Activated T-helper 9 cell treated with anti-CD3 and anti-CD28 coated beads, Interleukin-2, amount 50 U/mL, for 16 hours (primary cell): ENCODE results near the gene RAB3GAP1.
"Not testable (repeated sequence)": the region's sequence is repeated elsewhere in the genome, so short reads cannot be mapped to it uniquely, and the experiment has no call there.

Experiments used
- DNase-seq: peaks from one replicate; pipeline ENCODE4 v3.0.0-alpha.2; 2020; ENCODE audit warnings: low read depth

Gene RAB3GAP1

DNA sequence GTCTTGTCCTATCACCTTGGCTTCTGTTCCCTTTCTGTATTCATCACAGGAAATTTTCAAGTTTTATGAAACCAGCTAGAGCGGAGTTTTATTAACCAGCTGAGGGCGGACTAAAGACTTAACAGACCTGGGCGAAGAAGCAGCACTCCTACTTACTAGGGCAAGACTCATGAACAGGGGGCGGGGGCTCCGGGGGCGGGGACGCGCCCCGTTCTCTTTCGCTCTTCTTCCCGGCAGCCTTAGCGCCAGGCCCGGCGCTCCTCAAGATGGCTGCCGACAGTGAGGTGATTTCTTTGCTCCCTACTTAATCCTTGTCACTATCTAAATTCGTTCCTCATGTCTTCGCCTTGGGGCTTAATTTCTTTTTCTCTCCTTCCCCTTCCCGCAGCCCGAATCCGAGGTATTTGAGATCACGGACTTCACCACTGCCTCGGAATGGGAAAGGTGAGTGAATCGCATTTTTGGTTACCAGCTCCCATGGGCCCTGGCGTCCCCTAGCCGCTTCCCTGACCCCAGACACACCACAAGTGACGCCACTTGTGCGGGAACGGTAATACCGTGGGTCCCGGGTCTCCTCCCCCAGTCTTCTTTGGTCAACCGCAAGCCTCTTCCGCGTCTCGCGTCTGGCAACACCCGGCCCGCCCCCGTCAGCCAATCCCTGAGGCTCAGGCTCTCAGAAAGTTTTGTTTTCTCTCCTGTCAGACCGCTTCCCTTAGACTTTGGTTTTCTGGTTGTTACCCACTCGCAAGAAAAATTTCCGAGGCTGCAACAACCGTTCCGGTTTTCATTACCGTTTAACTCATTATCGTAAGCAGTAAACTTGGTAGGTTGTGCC, at the start of gene RAB3GAP1:
TSS of gene RAB3GAP1 (plus strand) at position 251 of the 835 bp plus-strand sequence. CDS start at position 267, 16 bp downstream.
- peak; percentile 89 for DNase-seq

- DNase-seq = no peak
Observed at GRCh38 chr2:135002836-135003235, 49.3 kb upstream of the RAB3GAP1 start.

DNA sequence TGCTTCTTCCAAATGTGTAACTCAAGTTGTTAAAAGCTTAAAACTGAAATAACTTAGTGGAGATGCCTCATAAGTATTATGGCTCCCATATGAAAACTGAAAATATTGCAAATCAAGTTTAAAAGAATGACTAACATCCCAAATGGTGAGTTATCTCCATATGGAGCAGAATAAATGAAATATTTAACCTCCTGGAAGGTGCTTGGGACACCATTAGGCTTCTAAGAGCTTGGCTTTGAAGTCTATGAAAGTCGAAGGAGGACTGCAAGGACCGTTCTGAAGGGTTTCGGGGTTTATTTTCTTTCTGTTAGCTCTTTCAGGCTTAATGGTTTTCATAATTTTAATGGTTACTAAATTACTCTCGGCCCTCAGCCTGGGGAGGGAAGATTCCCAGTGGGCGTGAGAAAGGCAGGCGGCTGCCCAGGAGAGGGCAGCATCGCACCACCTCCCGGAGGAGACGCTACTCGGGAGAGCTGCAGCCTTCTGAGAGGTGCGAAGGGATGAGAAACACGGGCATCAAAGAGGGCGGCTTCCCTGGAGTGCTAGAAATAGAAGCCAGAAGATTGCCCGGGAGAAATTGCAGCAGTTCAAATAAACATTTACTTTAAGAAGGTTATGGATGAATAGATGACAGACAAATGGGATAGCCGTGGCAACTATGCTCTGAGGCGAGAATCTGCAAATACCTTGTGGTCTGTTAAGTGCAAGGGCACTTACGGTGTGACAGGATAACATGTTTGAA, 47.9 kb upstream of the RAB3GAP1 start:
- peak; percentile 53 for DNase-seq

GRCh38 chr2:135005753-135006152, 46.3 kb upstream of the RAB3GAP1 start:
- no peak for DNase-seq

DNA sequence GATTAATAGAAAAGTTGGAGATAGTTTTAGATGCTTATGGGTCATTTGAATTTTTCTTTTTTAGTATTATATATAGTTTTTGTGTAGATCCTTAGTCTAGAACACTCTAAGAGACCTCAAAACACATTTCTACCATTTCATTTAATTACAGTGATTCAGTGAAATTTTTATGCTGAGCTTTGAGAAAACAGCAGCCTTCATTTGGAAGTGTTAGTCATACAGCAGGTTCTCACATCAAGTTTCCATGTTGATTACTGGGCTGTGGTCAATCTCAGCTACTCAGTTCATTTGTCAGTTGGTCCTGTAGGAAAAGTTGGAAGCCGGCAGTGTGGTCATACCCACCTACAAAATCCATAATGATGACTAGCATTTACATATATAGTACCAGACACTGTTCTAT, 42.8 kb upstream of the RAB3GAP1 start:
- no peak for DNase-seq

DNA sequence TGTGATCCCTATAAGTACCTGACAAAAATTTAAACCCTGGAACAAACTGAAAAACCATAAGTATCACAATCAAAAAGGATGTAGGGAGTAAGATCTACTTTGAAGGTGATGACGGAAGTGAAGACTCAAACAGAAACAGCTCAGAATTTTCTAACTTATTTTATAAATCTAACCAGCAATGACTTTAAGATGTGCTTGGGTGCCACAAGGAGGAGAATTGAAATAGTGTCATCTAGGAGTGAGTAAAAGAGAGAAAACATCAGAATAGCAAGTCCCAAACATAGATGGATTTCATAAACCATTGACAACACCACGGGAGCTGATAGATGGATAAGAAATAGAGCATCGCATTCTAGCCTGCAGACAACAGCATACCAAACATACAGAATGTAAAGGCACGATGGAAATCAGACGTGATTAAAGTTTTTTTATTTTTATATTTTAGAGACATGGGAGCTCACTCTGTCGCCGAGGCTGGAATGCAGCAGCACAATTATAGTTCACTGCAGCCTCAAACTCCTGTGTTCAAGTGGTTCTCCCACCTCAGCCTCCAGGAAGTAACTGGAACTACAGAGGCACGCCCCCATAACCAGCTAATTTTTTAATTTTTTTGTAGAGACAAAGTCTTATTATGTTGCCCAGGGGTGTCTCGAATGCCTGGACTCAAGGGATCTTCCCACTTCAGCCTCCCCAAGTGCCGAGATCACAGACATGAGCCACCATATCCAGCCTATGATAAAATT, 41.7 kb upstream of the RAB3GAP1 start:
- DNase-seq = no peak

DNA sequence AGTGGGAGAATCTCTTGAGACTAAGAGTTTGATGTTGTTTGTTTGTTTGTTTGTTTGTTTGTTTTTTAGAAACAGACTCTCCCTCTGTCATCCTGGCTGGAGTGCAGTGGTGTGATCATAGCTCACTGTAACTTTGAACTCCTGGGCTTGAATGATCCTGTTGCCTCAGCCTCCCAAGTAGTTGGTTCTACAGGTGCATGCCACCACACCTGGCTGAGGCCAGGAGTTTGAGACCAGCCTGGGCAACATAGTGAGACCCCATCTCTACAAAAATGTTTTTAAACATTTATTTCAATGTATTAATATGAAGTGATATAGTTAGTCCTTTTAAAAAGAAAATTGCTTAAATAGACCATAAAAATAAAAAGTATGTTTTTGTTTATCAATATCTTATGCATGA, 40.5 kb upstream of the RAB3GAP1 start:
- DNase-seq = no peak

DNA sequence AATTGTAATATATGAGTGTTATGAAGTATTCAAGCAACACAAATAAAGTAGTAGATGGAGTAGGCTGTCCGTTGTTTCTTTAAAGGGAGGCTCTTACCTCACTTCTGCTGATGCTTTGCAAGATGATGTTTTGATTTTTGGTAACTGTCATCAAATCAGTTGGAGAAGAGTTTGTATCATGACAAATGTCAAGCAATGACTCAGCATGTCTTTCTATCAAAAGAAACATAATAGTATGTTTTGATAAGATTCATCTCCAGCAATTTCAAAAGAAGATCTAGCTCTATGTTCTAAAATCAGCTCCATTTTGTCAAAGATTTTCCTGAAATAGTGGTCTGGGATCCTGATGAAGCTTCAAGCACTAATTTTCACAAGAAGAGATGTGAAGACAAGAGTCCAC, 30.5 kb upstream of the RAB3GAP1 start:
- no peak for DNase-seq

GRCh38 chr2:135022952-135023880, 28.9 kb upstream of the RAB3GAP1 start:
- DNase-seq = no peak

GRCh38 chr2:135023886-135024485, 28.1 kb upstream of the RAB3GAP1 start:
- no peak for DNase-seq

GRCh38 chr2:135029481-135030134, 22.5 kb upstream of the RAB3GAP1 start:
- no peak for DNase-seq

DNA sequence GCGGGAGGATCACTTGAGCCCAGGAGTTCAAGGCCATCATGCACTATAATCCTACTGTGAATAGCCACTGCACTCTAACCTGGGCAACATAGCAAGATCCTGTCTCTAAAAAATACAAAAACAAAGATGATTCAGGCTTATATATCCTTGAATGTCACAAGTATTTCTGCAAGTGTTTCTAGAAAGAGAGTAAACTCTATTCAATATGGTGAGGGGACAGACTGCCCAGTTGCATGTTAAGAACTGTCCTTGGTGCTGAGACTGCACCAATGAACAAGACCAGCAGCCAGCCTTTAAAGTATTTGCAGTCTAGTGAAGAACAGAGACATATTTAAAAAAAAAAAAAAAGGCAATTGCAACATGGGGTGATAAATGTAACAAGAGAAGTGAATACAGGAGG, 21.3 kb upstream of the RAB3GAP1 start:
- DNase-seq = no peak

DNA sequence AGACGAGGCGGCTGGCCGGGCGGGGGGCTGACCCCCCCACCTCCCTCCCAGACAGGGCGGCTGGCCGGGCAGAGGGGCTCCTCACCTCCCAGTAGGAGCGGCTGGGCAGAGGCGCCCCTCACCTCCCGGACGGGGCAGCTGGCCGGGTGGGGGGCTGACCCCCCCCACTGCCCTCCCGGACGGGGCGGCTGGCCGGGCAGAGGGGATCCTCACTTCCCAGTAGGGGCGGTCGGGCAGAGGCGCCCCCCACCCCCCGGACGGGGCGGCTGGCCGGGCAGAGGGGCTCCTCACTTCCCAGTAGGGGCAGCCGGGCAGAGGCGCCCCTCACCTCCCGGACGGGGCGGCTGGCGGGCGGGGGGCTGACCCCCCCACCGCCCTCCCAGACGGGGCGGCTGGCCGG, 18.9 kb upstream of the RAB3GAP1 start:
- not testable (repeated sequence) for DNase-seq

DNA sequence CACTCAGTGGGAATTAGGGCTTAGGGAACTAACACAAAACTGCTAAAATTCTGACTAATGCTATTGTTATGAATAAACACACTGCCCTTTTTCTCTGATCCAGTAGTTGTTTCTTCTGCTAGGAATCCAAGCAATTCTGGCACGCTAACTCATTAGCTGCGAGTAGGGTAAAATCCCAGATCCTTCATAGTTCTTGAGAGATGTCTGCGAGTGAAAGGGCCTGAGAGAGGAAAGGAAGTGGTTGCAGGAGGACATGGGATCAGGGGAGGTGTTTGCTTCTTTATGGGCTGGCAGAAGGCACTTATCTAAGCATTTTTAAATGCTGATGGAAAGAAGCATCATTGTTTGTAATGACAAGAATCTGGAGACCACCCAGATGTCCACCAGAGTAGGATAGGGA, 14.3 kb upstream of the RAB3GAP1 start:
- DNase-seq = no peak

DNA sequence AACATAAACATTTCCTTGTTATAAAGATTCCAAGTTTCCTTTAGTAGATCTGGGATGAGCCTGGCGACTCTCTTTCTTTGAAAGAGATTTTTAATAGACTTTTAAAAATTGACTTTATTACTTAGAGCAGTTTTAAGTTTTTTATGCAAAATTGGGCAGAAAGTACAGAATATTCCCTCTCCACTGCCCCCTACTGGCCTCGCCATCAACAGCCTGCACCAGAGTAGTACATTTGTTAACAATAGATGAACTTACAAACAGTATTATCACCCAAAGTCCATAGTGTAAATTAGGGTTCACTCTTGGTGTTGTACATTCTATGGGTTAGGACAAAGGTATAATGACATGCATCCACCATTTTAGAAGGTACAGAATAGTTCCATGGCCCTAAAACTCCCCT, 8.7 kb upstream of the RAB3GAP1 start:
- DNase-seq = no peak

DNA sequence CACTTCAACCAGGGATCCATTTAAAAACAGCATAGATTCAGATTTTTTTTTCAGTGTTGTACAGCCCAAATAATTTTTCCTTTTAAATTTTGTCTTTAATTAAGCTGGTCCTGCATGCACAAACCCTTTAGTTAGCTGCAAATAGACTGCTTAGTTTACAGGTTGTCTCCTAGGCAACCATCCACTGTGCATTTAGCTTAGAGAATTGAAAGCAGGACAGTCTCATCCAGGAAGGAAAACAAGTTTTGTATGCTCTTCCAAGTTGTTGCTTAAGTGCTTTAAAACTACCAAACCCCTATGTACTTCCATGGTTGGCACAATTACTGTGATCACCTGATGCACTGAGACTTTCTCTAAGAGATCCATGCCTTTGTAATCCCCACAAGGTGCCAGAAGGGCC, 4.8 kb upstream of the RAB3GAP1 start, which contains the start of gene MAP3K19:
TSS of gene MAP3K19 (minus strand) at position 148 of the 400 bp plus-strand sequence. CDS start 22,800 bp downstream, outside the sequence.
- DNase-seq = no peak

GRCh38 chr2:135048122-135048521, 4.0 kb upstream of the RAB3GAP1 start:
- no peak for DNase-seq

DNA sequence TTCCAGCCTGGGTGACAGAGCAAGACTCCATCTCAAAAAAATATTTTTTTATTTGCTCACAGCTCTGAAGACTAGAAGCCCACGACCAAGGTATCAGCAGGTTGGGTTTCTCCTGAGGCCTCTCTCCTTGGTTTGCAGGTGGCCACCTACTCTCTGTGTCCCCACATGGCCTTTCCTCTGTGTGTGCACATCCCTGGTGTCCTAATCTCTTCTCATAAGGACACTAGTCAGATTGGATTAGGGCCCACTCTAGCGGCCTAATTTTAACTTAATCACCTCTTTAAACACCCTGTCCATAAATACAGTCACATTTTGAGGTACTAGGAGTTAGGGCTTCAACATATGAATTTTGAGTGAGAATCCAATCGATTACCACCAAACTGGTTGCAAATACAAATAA, 2.0 kb upstream of the RAB3GAP1 start:
- DNase-seq = no peak

- no peak for DNase-seq
Observed at GRCh38 chr2:135050684-135051083, 1.4 kb upstream of the RAB3GAP1 start.

GRCh38 chr2:135052997-135053474, 944 bp downstream of the RAB3GAP1 start:
- DNase-seq = no peak
